Epithelial cell of proximal tubule (primary cell): ENCODE data around the gene ADAMTS15. TPM values are rescaled to one million over a fixed set of nuclear protein-coding genes. Genes with fewer than 3 reads are reported as not detected.

Experiments used
- DNase-seq: peaks from one replicate; pipeline ENCODE4 v3.0.0-alpha.2; 2011; ENCODE audit warnings: low read depth
- H3K4me3 ChIP-seq: 2 replicates; pipeline ENCODE4 v1.5.1; 2011; ENCODE audit warnings: low read depth, mild to moderate bottlenecking, low read length
- CTCF ChIP-seq: conservative IDR thresholded peaks from 2 replicates; pipeline ENCODE4 v1.5.1; 2012; ENCODE audit warnings: low read depth, mild to moderate bottlenecking, low read length
- total RNA-seq: library from RNA; depleted of rRNA; stranded (reverse); fragments of >200 nt; gene quantifications from 2 replicates; pipeline ENCODE4 v1.2.3, GENCODE V29; 2015

Gene ADAMTS15
- total RNA-seq, 1 donor from 2014 or later = 0.58 TPM

GRCh38 chr11:130429120-130429681, 19.2 kb upstream of the ADAMTS15 start:
- no peak for DNase-seq
- TF ChIP-seq CTCF = no peak
- H3K4me3 ChIP-seq = no peak overlapping the region

GRCh38 chr11:130429983-130430382, 18.5 kb upstream of the ADAMTS15 start:
- no peak for TF ChIP-seq CTCF
- no peak for DNase-seq
- H3K4me3 ChIP-seq = no peak overlapping the region

- TF ChIP-seq CTCF = peak; percentile 77
- H3K4me3 ChIP-seq = no peak overlapping the region
- DNase-seq = no peak
These were observed 17.1 kb upstream of the ADAMTS15 start for GRCh38 chr11:130431331-130431773.

- no peak overlapping the region for H3K4me3 ChIP-seq
- no peak for DNase-seq
- TF ChIP-seq CTCF = no peak
These were observed 16.6 kb upstream of the ADAMTS15 start for GRCh38 chr11:130431801-130432200.

- no peak for DNase-seq
- TF ChIP-seq CTCF = no peak
- no peak overlapping the region for H3K4me3 ChIP-seq
These were observed 15.1 kb upstream of the ADAMTS15 start for GRCh38 chr11:130433357-130433756.

GRCh38 chr11:130434521-130435223, 13.8 kb upstream of the ADAMTS15 start:
- DNase-seq = no peak
- TF ChIP-seq CTCF = peak; percentile 91
- H3K4me3 ChIP-seq = peak overlapping the region; percentile 65

GRCh38 chr11:130435671-130436070, 12.8 kb upstream of the ADAMTS15 start:
- H3K4me3 ChIP-seq = no peak overlapping the region
- no peak for TF ChIP-seq CTCF
- no peak for DNase-seq
